ENCODE measurements around the gene ADGRE1. TPM values are rescaled to one million over a fixed set of nuclear protein-coding genes. Genes with fewer than 3 reads are reported as not detected.

The ADGRE1 gene
- polyA plus RNA-seq, 1 donor from 2014 or later, result not detected

- no peaks in the 10 kb centered on the region for H3K9me3 ChIP-seq (ENCODE audit: low read length)
- TF ChIP-seq EZH2 (IDR thresholded peaks at IDR 0.05; ENCODE audit: borderline replicate concordance, insufficient read depth, low read length, poor library complexity, severe bottlenecking) (no peak), TAF1 (IDR thresholded peaks at IDR 0.05; ENCODE audit: low read depth) (no peak), RAD21 (conservative IDR thresholded peaks at IDR 0.05) (no peak), POLR2AphosphoS5 (IDR thresholded peaks at IDR 0.05) (no peak), MXI1 (conservative IDR thresholded peaks at IDR 0.05; ENCODE audit: poor library complexity, severe bottlenecking) (no peak), SMC3 (conservative IDR thresholded peaks at IDR 0.05; ENCODE audit: poor library complexity) (no peak), REST (IDR thresholded peaks at IDR 0.05; ENCODE audit: borderline replicate concordance) (no peak), CTCF (IDR thresholded peaks at IDR 0.05; ENCODE audit: poor library complexity, severe bottlenecking) (no peak), EP300 (conservative IDR thresholded peaks at IDR 0.05; ENCODE audit: poor library complexity, severe bottlenecking) (no peak)
- no peaks in the 10 kb centered on the region for H4K20me1 ChIP-seq (ENCODE audit: insufficient read depth)
- H3K4me3 ChIP-seq (ENCODE audit: low read length), result no peak overlapping the region
- H3K36me3 ChIP-seq (ENCODE audit: insufficient read depth, low read length), result no peaks in the 10 kb centered on the region
- H3K27ac ChIP-seq (ENCODE audit: low read length), result no peak overlapping the region
- H3K27me3 ChIP-seq (ENCODE audit: insufficient read depth, low read depth, low read length), result no peaks in the 10 kb centered on the region
- H2AFZ ChIP-seq (ENCODE audit: low read depth, low read length), result no peak overlapping the region
- H3K4me2 ChIP-seq (ENCODE audit: low read length), result no peak overlapping the region
- H3K9ac ChIP-seq (ENCODE audit: low read length), result no peak overlapping the region
- no peaks in the 10 kb centered on the region for H3K9me2 ChIP-seq (ENCODE audit: insufficient read depth, low read length)
- no peaks in the 10 kb centered on the region for H3F3A ChIP-seq (ENCODE audit: insufficient read depth, low read length, poor library complexity, severe bottlenecking)
- no peaks in the 10 kb centered on the region for H3K79me2 ChIP-seq (replicated peaks; ENCODE audit: insufficient read depth, low read length)
Observed at GRCh38 chr19:6848986-6849385, 38.4 kb upstream of the ADGRE1 start.

- Histone ChIP-seq H3K79me2 (replicated peaks; ENCODE audit: insufficient read depth, low read length) (no peaks in the 10 kb centered on the region), H3K9me3 (ENCODE audit: low read length) (no peaks in the 10 kb centered on the region), H3F3A (ENCODE audit: insufficient read depth, low read length, poor library complexity, severe bottlenecking) (no peaks in the 10 kb centered on the region), H3K9me2 (ENCODE audit: insufficient read depth, low read length) (no peaks in the 10 kb centered on the region), H3K4me3 (ENCODE audit: low read length) (no peak overlapping the region), H2AFZ (ENCODE audit: low read depth, low read length) (no peak overlapping the region), H3K27me3 (ENCODE audit: insufficient read depth, low read depth, low read length) (no peaks in the 10 kb centered on the region), H3K27ac (ENCODE audit: low read length) (no peak overlapping the region), H4K20me1 (ENCODE audit: insufficient read depth) (no peaks in the 10 kb centered on the region), H3K9ac (ENCODE audit: low read length) (no peak overlapping the region), H3K36me3 (ENCODE audit: insufficient read depth, low read length) (no peaks in the 10 kb centered on the region), H3K4me2 (ENCODE audit: low read length) (no peak overlapping the region)
- TF ChIP-seq TAF1 (IDR thresholded peaks at IDR 0.05; ENCODE audit: low read depth) (no peak), REST (IDR thresholded peaks at IDR 0.05; ENCODE audit: borderline replicate concordance) (no peak), EP300 (conservative IDR thresholded peaks at IDR 0.05; ENCODE audit: poor library complexity, severe bottlenecking) (no peak), EZH2 (IDR thresholded peaks at IDR 0.05; ENCODE audit: borderline replicate concordance, insufficient read depth, low read length, poor library complexity, severe bottlenecking) (no peak), RAD21 (conservative IDR thresholded peaks at IDR 0.05) (no peak), SMC3 (conservative IDR thresholded peaks at IDR 0.05; ENCODE audit: poor library complexity) (no peak), CTCF (IDR thresholded peaks at IDR 0.05; ENCODE audit: poor library complexity, severe bottlenecking) (no peak), MXI1 (conservative IDR thresholded peaks at IDR 0.05; ENCODE audit: poor library complexity, severe bottlenecking) (no peak), POLR2AphosphoS5 (IDR thresholded peaks at IDR 0.05) (no peak)
Observed at GRCh38 chr19:6849876-6850275, 37.5 kb upstream of the ADGRE1 start.
